GM12878 (cell line): ENCODE data around the gene RNU2-63P. TPM values are rescaled to one million over a fixed set of nuclear protein-coding genes. Genes with fewer than 3 reads are reported as not detected.

Experiments
- ATAC-seq: fragments of 200-7000 bp; cut with Tn5 transposase; 3 replicates; pipeline ENCODE4 v1.9.1; 2020; ENCODE audit warnings: mild to moderate bottlenecking, moderate library complexity
- BruUV-seq: library from RNA; stranded (reverse); fragments of 400-500 nt; replicated peaks from 2 replicates; lab custom pipeline; 2021; lab: Mats Ljungman, UMichigan
- CTCF ChIA-PET: fragments of 300-600 bp; sonication (Branson Sonifier 250); formaldehyde crosslinking; extraction: SDS; loops from one replicate; lab custom pipeline; 2021; ENCODE audit warnings: inconsistent platforms; lab: Yijun Ruan, JAX
- POLR2A ChIA-PET: fragments of 350-600 bp; formaldehyde crosslinking; extraction: SDS; loops from one replicate; lab custom pipeline; 2021; ENCODE audit warnings: inconsistent platforms; lab: Charles Lee
- RAD21 ChIA-PET: fragments of 300-600 bp; sonication (Branson Sonifier 250); formaldehyde crosslinking; loops from one replicate; lab custom pipeline; 2023; ENCODE audit warnings: antibody characterized with exemption; ENCODE audit not compliant: unreplicated experiment; lab: Charles Lee
- SMC1A ChIA-PET: fragments of 300-600 bp; sonication (Branson Sonifier 250); formaldehyde crosslinking; loops from one replicate; lab custom pipeline; 2023; ENCODE audit not compliant: unreplicated experiment, uncharacterized antibody; lab: Charles Lee
- DNase-seq: peaks from one replicate; pipeline ENCODE4 v3.0.0-alpha.2; 2011; ENCODE audit warnings: low read depth, low spot score
- FAIRE-seq: peaks from 3 replicates; lab custom pipeline; 2011; peaks lifted over from hg19 to GRCh38; lab: Jason Lieb, UNC
- H2AFZ ChIP-seq: 2 replicates; pipeline ENCODE4 v1.6.0; 2011; ENCODE audit warnings: low read depth, low read length, control low read depth; ENCODE audit not compliant: control insufficient read depth
- H3K27ac ChIP-seq: 2 replicates; pipeline ENCODE4 v1.5.1; 2011; ENCODE audit warnings: control low read depth; ENCODE audit not compliant: control insufficient read depth, insufficient read depth
- H3K27me3 ChIP-seq, 2 experiments: replicated peaks in 1 of 2; 2 replicates each; pipeline versions ENCODE4 v1.6.0 to v1.6.1; 2011; ENCODE audit warnings: low read length in 1 of 2; ENCODE audit not compliant: control insufficient read depth in 2 of 2, insufficient read depth in 2 of 2
- H3K36me3 ChIP-seq, 2 experiments: 2 replicates each; pipeline ENCODE4 v1.5.1; 2011; ENCODE audit warnings: low read length in 1 of 2; ENCODE audit not compliant: control insufficient read depth in 2 of 2, insufficient read depth in 2 of 2
- H3K4me1 ChIP-seq: 2 replicates; pipeline ENCODE4 v1.6.1; 2011; ENCODE audit warnings: mild to moderate bottlenecking, low read length, moderate library complexity, mixed read lengths; ENCODE audit not compliant: control insufficient read depth, insufficient read depth
- H3K4me2 ChIP-seq: 2 replicates; pipeline ENCODE4 v1.6.0; 2011; ENCODE audit warnings: control low read depth; ENCODE audit not compliant: control insufficient read depth, insufficient read depth
- H3K4me3 ChIP-seq: fragments of 200-600 bp; sonication (generic); 2 replicates; pipeline ENCODE4 v1.5.1; 2016
- H3K79me2 ChIP-seq: 2 replicates; pipeline ENCODE4 v1.6.0; 2011; ENCODE audit warnings: low read length; ENCODE audit not compliant: control insufficient read depth, insufficient read depth
- H3K9ac ChIP-seq: 2 replicates; pipeline ENCODE4 v1.8.0; 2011; ENCODE audit warnings: low read length, control low read depth, mixed read lengths; ENCODE audit not compliant: control insufficient read depth, insufficient read depth
- H3K9me3 ChIP-seq: replicated peaks from 3 replicates; pipeline ENCODE4 v1.5.1; 2011; ENCODE audit warnings: mild to moderate bottlenecking, low read length; ENCODE audit not compliant: control insufficient read depth, insufficient read depth
- H4K20me1 ChIP-seq: 2 replicates; pipeline ENCODE4 v1.6.0; 2011; ENCODE audit not compliant: control insufficient read depth, insufficient read depth
- BCL11A ChIP-seq: IDR thresholded peaks from 2 replicates; pipeline ENCODE4 v1.6.1; 2011; ENCODE audit warnings: low read depth, low read length
- EED ChIP-seq: sonication (generic); IDR thresholded peaks from 2 replicates; pipeline ENCODE4 v1.6.1; 2016; ENCODE audit warnings: antibody characterized with exemption, low read depth
- IRF4 ChIP-seq: IDR thresholded peaks from 2 replicates; pipeline ENCODE4 v1.6.1; 2011; ENCODE audit warnings: low read depth, low read length
- LARP7 ChIP-seq: fragments of 450-650 bp; IDR thresholded peaks from 2 replicates; pipeline ENCODE4 v1.6.1; 2017; ENCODE audit warnings: mild to moderate bottlenecking
- NBN ChIP-seq: fragments of 450-650 bp; IDR thresholded peaks from 2 replicates; pipeline ENCODE4 v1.6.1; 2016
- POLR2AphosphoS2 ChIP-seq: IDR thresholded peaks from 2 replicates; pipeline ENCODE4 v1.6.1; 2011; ENCODE audit warnings: low read depth, mild to moderate bottlenecking, low read length, improper control_type of control experiment, moderate library complexity
- ZNF24 ChIP-seq: fragments of 450-650 bp; IDR thresholded peaks from 2 replicates; pipeline ENCODE4 v1.6.1; 2017; ENCODE audit warnings: antibody characterized with exemption, mild to moderate bottlenecking
- WGBS: methylation state at CpG from one replicate; pipeline ENCODE4 v1.1.6; 2016; ENCODE audit warnings: low lambda C conversion rate; ENCODE audit not compliant: insufficient replicate concordance, insufficient coverage; ENCODE audit errors: missing lambda C conversion rate; 5-methylcytosine and 5-hydroxymethylcytosine counted together
- in situ Hi-C: fragments of 300-500 bp; cut with MboI; formaldehyde crosslinking; loops from 9 replicates; pipeline ENCODE4 v1.14.3; 2018; ENCODE audit warnings: mixed read lengths
- intact Hi-C: fragments of 100-400 bp; cut with micrococcal nuclease; formaldehyde crosslinking; loops from one replicate; pipeline ENCODE4 v1.14.2; 2022; ENCODE audit not compliant: unreplicated experiment
- polyA plus RNA-seq, 11 experiments: library from polyadenylated mRNA; depleted of rRNA in 4 of 11; unstranded in 6 of 11; stranded (reverse) in 5 of 11; fragments of >200 nt; fragmentation: Nextera tagmentation in 4 of 11; fragmentation: Illumina TruSeq in 1 of 11; extraction: Ambion mirVana in 4 of 11; extraction: Trizol in 1 of 11; gene quantifications; 1 replicate in 1 of 11; 2 replicates in 10 of 11; pipeline versions ENCODE4 v1.2.1 to v1.2.3, GENCODE V29; 2011 to 2016; ENCODE audit warnings: inconsistent platforms in 2 of 11, missing spikeins in 2 of 11, low read depth in 1 of 11
- total RNA-seq, 4 experiments: library from RNA; depleted of rRNA in 3 of 4; stranded (reverse); fragments of >200 nt in 3 of 4; fragmentation: Illumina TruSeq in 1 of 4; extraction: Trizol in 1 of 4; gene quantifications; 2 replicates each; pipeline versions ENCODE4 v1.2.1 to v1.2.3, GENCODE V29; 2013 to 2021
- TF ChIP-seq, protein P1 (sequence below): fragments of 450-650 bp; IDR thresholded peaks from 2 replicates; pipeline ENCODE4 v1.6.1; 2014; ENCODE audit warnings: mild to moderate bottlenecking
- TF ChIP-seq, protein P2 (sequence below): IDR thresholded peaks from 2 replicates; pipeline ENCODE4 v1.6.1; 2012; ENCODE audit warnings: low read length, inconsistent platforms

RNU2-63P gene
- total and polyA plus RNA-seq, 10 of the 15 experiments (the other 5 are each of a cell fraction or from before 2014, with no cell fraction given) = 10.7 to 117 (median 12.3) TPM; not detected in 5

DNA sequence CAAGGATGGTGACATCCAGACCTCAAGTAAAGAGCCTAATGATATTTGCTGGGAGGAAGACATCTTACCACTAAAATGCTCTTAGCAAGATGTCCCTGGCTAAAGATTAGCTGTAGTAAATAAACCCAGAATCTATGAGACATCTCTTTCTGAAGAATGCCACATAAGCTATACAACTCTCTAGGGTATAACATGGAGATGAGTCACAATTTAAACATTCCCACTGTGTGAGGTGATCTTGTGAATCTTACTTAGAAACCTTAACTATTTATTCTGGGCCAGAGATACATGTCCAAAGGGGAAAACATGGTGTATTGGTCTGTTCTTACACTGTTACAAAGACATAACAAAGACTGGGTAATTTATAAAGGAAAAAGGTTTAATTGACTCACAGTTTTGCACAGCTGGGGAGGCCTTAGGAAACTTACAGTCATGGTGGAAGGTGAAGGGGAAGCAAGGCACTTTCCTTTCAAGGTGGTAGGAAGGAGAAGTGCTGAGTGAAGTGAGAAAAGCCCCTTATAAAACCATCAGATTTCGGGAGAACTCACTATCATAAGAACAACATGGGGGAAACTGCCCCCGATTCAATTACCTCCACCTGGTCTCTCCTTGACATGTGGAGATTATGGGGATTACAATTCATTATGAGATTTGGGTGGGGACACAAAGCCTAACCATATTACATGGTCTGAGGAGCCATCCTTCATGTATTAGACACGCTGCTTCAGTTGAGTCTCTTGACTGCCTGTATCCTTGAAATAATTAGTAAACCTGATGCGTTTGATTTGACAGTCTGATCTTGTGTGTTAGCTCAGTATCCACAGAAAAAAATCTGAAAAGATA lies 22.1 kb upstream of the RNU2-63P start:
- ChIA-PET RAD21 (no interaction called here), CTCF (no interaction called here), POLR2A (no interaction called here), SMC1A (interaction anchor here (0.9 to 1.4 kb wide), 3 partner anchors 22 kb away, joined by 3 to 5 read pairs (median 3); partner anchors contain the start of gene RNU2-63P)
- no peaks in the 10 kb centered on the region for H3K27me3 ChIP-seq
- WGBS = 97% methylated on average over 4 of the region's 4 CpGs
- H3K9me3 ChIP-seq = no peaks in the 10 kb centered on the region
- FAIRE-seq (no peak), DNase-seq (no peak), ATAC-seq (no peak)
- 0 out of 4 replicates have a peak, but pooled peaks cover 0 to 3% of the 10 kb centered on the region in 2 experiments for H3K36me3 ChIP-seq
- no peak overlapping the region for H3K4me3 ChIP-seq
- no peaks in the 10 kb centered on the region for H3K4me1 ChIP-seq
- H3K4me2 ChIP-seq = no peak overlapping the region
- intact Hi-C loops (loop anchor here (10.0 kb wide), 1 partner anchor 56 kb away; no protein-coding TSS in a partner anchor), in situ Hi-C loops (no loop called here)
- H4K20me1 ChIP-seq = no peaks in the 10 kb centered on the region
- H2AFZ ChIP-seq = no peak overlapping the region
- H3K79me2 ChIP-seq = no peaks in the 10 kb centered on the region
- TF ChIP-seq NBN (no peak), POLR2AphosphoS2 (no peak), ZNF24 (no peak), LARP7 (no peak), IRF4 (no peak), BCL11A (no peak), EED (no peak)
- TF ChIP-seq, protein P1, sequence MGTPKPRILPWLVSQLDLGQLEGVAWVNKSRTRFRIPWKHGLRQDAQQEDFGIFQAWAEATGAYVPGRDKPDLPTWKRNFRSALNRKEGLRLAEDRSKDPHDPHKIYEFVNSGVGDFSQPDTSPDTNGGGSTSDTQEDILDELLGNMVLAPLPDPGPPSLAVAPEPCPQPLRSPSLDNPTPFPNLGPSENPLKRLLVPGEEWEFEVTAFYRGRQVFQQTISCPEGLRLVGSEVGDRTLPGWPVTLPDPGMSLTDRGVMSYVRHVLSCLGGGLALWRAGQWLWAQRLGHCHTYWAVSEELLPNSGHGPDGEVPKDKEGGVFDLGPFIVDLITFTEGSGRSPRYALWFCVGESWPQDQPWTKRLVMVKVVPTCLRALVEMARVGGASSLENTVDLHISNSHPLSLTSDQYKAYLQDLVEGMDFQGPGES = no peak
- TF ChIP-seq, protein P2, sequence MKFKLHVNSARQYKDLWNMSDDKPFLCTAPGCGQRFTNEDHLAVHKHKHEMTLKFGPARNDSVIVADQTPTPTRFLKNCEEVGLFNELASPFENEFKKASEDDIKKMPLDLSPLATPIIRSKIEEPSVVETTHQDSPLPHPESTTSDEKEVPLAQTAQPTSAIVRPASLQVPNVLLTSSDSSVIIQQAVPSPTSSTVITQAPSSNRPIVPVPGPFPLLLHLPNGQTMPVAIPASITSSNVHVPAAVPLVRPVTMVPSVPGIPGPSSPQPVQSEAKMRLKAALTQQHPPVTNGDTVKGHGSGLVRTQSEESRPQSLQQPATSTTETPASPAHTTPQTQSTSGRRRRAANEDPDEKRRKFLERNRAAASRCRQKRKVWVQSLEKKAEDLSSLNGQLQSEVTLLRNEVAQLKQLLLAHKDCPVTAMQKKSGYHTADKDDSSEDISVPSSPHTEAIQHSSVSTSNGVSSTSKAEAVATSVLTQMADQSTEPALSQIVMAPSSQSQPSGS = no peak
- H3K9ac ChIP-seq = no peak overlapping the region
- BruUV-seq = no TSS peak
- no peak overlapping the region for H3K27ac ChIP-seq
